ENCODE data around the gene SLC12A8.

Gene SLC12A8

GRCh38 chr3:125166599-125167136, 45.9 kb downstream of the SLC12A8 start:
- TF ChIP-seq, protein P1, sequence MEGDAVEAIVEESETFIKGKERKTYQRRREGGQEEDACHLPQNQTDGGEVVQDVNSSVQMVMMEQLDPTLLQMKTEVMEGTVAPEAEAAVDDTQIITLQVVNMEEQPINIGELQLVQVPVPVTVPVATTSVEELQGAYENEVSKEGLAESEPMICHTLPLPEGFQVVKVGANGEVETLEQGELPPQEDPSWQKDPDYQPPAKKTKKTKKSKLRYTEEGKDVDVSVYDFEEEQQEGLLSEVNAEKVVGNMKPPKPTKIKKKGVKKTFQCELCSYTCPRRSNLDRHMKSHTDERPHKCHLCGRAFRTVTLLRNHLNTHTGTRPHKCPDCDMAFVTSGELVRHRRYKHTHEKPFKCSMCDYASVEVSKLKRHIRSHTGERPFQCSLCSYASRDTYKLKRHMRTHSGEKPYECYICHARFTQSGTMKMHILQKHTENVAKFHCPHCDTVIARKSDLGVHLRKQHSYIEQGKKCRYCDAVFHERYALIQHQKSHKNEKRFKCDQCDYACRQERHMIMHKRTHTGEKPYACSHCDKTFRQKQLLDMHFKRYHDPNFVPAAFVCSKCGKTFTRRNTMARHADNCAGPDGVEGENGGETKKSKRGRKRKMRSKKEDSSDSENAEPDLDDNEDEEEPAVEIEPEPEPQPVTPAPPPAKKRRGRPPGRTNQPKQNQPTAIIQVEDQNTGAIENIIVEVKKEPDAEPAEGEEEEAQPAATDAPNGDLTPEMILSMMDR (IDR thresholded peaks at IDR 0.05; ENCODE audit: control insufficient read depth, extremely low read depth, insufficient read depth): no peak
- H3K4me3 ChIP-seq (ENCODE audit: low read depth, low read length): no peak overlapping the region
- DNase-seq (ENCODE audit: low read depth): no peak

GRCh38 chr3:125165948-125166553, 46.5 kb downstream of the SLC12A8 start:
- no peak overlapping the region for H3K4me3 ChIP-seq (ENCODE audit: low read depth, low read length)
- TF ChIP-seq, protein P1 (IDR thresholded peaks at IDR 0.05; ENCODE audit: control insufficient read depth, extremely low read depth, insufficient read depth): no peak
- DNase-seq (ENCODE audit: low read depth): no peak

- no peak for DNase-seq (ENCODE audit: low read depth)
- H3K4me3 ChIP-seq (ENCODE audit: low read depth, low read length): no peak overlapping the region
- TF ChIP-seq, protein P1 (IDR thresholded peaks at IDR 0.05; ENCODE audit: control insufficient read depth, extremely low read depth, insufficient read depth): no peak
Measured at GRCh38 chr3:125165189-125165947, 47.2 kb downstream of the SLC12A8 start.

- peak; percentile 63 for DNase-seq (ENCODE audit: low read depth)
- no peak overlapping the region for H3K4me3 ChIP-seq (ENCODE audit: low read depth, low read length)
- TF ChIP-seq, protein P1 (IDR thresholded peaks at IDR 0.05; ENCODE audit: control insufficient read depth, extremely low read depth, insufficient read depth): peak; percentile 15; the same call in 1 of the 2 replicates
Measured at GRCh38 chr3:125163739-125164601, 48.6 kb downstream of the SLC12A8 start.

DNA sequence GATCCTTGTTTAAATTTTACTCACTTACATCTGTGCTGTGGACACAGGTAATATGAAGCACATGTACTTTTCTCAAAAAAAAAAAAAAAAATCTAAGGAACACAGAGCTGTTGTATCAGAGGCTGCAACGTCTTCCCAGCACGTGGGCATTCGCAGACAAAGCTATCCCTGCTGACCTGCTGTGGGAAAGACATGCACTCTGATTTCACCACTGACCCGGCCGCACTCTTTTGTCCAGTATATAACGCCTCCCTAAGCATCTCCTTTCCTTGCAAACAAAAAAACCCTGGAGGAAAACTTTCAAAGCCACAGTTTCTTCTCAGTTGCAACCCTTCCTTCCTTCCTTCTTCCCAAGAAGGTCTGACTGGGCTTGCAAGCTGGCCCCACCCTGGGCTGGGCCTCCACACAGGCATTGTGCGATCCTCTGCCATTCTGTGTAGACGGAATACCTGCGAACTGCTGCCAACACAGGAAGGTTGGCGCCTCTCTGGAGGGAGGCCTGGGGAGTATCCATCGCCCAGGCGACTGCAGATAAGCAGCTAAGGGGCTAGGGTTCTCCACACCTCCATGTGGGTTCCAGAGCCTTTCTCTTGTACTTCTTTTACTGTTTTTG, 50.8 kb downstream of the SLC12A8 start:
- H3K4me3 ChIP-seq (ENCODE audit: low read depth, low read length): no peak overlapping the region
- DNase-seq (ENCODE audit: low read depth): no peak
- TF ChIP-seq, protein P1 (IDR thresholded peaks at IDR 0.05; ENCODE audit: control insufficient read depth, extremely low read depth, insufficient read depth): no peak

- no peak overlapping the region for H3K4me3 ChIP-seq (ENCODE audit: low read depth, low read length)
- TF ChIP-seq, protein P1 (IDR thresholded peaks at IDR 0.05; ENCODE audit: control insufficient read depth, extremely low read depth, insufficient read depth): no peak
- peak; percentile 17 for DNase-seq (ENCODE audit: low read depth)
Measured at GRCh38 chr3:125160606-125161371, 51.8 kb downstream of the SLC12A8 start.
